Transverse colon (tissue), 4 donors: ENCODE data around the gene KBTBD3. TPM values are rescaled to one million over a fixed set of nuclear protein-coding genes. Genes with fewer than 3 reads are reported as not detected.

Source experiments
- DNase-seq: peaks from one replicate; pipeline ENCODE4 v3.0.0-alpha.2; 2019
- H3K27ac ChIP-seq, 4 donors: fragments of 200-600 bp; sonication (generic); 2 replicates each; pipeline ENCODE4 v1.5.1; 2016 to 2018; ENCODE audit warnings: inconsistent platforms in 4 of 4
- H3K27me3 ChIP-seq: fragments of 200-600 bp; sonication (generic); 2 replicates; pipeline ENCODE4 v1.5.1; 2017; ENCODE audit warnings: inconsistent platforms
- H3K36me3 ChIP-seq, 4 donors: fragments of 200-600 bp; sonication (generic); 2 replicates each; pipeline ENCODE4 v1.5.1; 2017 to 2019; ENCODE audit warnings: inconsistent platforms in 4 of 4
- H3K4me1 ChIP-seq, 4 donors: fragments of 200-600 bp; sonication (generic); 2 replicates each; pipeline ENCODE4 v1.5.1; 2017 to 2020; ENCODE audit warnings: inconsistent platforms in 4 of 4
- H3K4me3 ChIP-seq, 4 donors: fragments of 200-600 bp; sonication (generic); 1 replicate in 1 of 4; 2 replicates in 3 of 4; pipeline versions ENCODE4 v1.5.1 to v1.6.1; 2017 to 2019; ENCODE audit warnings: inconsistent platforms in 4 of 4
- H3K9me3 ChIP-seq, 2 donors: fragments of 200-600 bp; sonication (generic); 2 replicates each; pipeline ENCODE4 v1.5.1; 2017 to 2019; ENCODE audit warnings: inconsistent platforms in 2 of 2
- EP300 ChIP-seq: sonication (generic); formaldehyde crosslinking; IDR thresholded peaks from one replicate; pipeline ENCODE4 v1.6.1; 2017; ENCODE audit warnings: antibody characterized with exemption, low read depth
- POLR2A ChIP-seq: fragments of 450-650 bp; IDR thresholded peaks from one replicate; pipeline ENCODE4 v1.6.1; 2016; ENCODE audit warnings: antibody characterized with exemption, mild to moderate bottlenecking, moderate library complexity
- POLR2AphosphoS5 ChIP-seq, 3 donors: sonication (generic); formaldehyde crosslinking; IDR thresholded peaks; one replicate each; pipeline ENCODE4 v1.6.1; 2016; ENCODE audit warnings: antibody characterized with exemption in 3 of 3
- WGBS, 2 donors: methylation state at CpG; one replicate each; pipeline ENCODE4 v1.1.5; 2018; ENCODE audit warnings: low coverage in 1 of 2; 5-methylcytosine and 5-hydroxymethylcytosine counted together
- in situ Hi-C, 4 donors: fragments of 200-750 bp; cut with MboI; loops; one replicate each; pipeline versions ENCODE4 v1.15.0 to v1.15.1; 2017; ENCODE audit warnings: low sequenced_read_pairs in 3 of 4, low pct_ligation_motif_present in 1 of 4, low pct_unique_long_range_greater_than_20kb in 1 of 4
- intact Hi-C: fragments of 100-400 bp; cut with DNase I; formaldehyde crosslinking; loops from one replicate; pipeline ENCODE4 v1.15.1; 2023; ENCODE audit warnings: low total_unique reads
- total RNA-seq, 4 donors: library from RNA; depleted of rRNA; stranded (reverse); fragments of >200 nt; gene quantifications; one replicate each; pipeline ENCODE4 v1.1.0, GENCODE V29; 2016
- TF ChIP-seq, protein P1 (sequence below), 5 experiments: fragments of 200-600 bp in 3 of 5; fragments of 450-650 bp in 2 of 5; sonication (generic) in 3 of 5; IDR thresholded peaks; 1 replicate in 2 of 5; 2 replicates in 3 of 5; pipeline ENCODE4 v1.5.1; 2016 to 2017; ENCODE audit warnings: antibody characterized with exemption in 5 of 5, inconsistent platforms in 3 of 5, mild to moderate bottlenecking in 2 of 5, moderate library complexity in 1 of 5

The KBTBD3 gene
- total RNA-seq, 4 donors from 2014 or later = 3.6 to 10.5 (median 7.9) TPM

DNA sequence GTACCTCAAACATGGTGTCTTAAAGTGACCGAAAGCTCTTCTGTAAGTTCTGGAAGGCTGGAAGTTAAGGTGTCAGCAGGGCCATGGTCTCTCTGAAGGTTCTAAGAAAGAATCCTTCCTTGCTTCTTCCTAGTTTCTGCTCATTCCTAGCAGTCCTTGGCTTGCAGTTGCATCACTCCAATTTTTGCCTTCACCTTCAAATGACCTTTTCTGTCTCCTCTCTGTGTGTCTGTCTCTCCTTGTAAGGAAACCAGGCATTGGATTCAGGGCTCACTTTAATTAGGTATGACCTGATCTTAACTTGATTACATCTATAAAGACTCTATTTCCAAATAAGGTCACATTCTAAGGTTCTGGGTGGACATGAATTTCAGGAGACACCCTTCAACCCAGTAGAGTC, 9.0 kb upstream of the KBTBD3 start:
- no peak for DNase-seq
- 92 to 100% methylated on average over 1 of the region's 1 CpG for WGBS, 2 donors
- H3K27me3 ChIP-seq = no peaks in the 10 kb centered on the region
- H3K36me3 ChIP-seq = peaks cover 0 to 16% (median 0%) of the 10 kb centered on the region in 4 donors
- TF ChIP-seq POLR2AphosphoS5 (IDR thresholded peaks at IDR 0.05) (no peak), POLR2A (no peak), EP300 (no peak)
- TF ChIP-seq, protein P1, sequence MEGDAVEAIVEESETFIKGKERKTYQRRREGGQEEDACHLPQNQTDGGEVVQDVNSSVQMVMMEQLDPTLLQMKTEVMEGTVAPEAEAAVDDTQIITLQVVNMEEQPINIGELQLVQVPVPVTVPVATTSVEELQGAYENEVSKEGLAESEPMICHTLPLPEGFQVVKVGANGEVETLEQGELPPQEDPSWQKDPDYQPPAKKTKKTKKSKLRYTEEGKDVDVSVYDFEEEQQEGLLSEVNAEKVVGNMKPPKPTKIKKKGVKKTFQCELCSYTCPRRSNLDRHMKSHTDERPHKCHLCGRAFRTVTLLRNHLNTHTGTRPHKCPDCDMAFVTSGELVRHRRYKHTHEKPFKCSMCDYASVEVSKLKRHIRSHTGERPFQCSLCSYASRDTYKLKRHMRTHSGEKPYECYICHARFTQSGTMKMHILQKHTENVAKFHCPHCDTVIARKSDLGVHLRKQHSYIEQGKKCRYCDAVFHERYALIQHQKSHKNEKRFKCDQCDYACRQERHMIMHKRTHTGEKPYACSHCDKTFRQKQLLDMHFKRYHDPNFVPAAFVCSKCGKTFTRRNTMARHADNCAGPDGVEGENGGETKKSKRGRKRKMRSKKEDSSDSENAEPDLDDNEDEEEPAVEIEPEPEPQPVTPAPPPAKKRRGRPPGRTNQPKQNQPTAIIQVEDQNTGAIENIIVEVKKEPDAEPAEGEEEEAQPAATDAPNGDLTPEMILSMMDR (IDR thresholded peaks at IDR 0.05) = no peak
- H3K4me1 ChIP-seq = peaks cover 0 to 58% (median 8%) of the 10 kb centered on the region in 4 donors
- in situ Hi-C loops = no loop called here
- intact Hi-C loops = no loop called here
- H3K4me3 ChIP-seq = no peak overlapping the region
- H3K27ac ChIP-seq = no peak overlapping the region
- H3K9me3 ChIP-seq = no peaks in the 10 kb centered on the region

GRCh38 chr11:106082096-106082495, 4.9 kb upstream of the KBTBD3 start:
- H3K27me3 ChIP-seq = no peaks in the 10 kb centered on the region
- peaks cover 0 to 61% (median 16%) of the 10 kb centered on the region in 4 donors for H3K4me1 ChIP-seq
- no peak overlapping the region for H3K27ac ChIP-seq
- TF ChIP-seq POLR2A = no peak
- no peak for TF ChIP-seq POLR2AphosphoS5 (IDR thresholded peaks at IDR 0.05)
- no peak for TF ChIP-seq EP300
- TF ChIP-seq, protein P1 (IDR thresholded peaks at IDR 0.05) = no peak
- peaks cover 0 to 22% (median 1%) of the 10 kb centered on the region in 4 donors for H3K36me3 ChIP-seq
- no peak overlapping the region for H3K4me3 ChIP-seq
- intact Hi-C loops (no loop called here), in situ Hi-C loops (no loop called here)
- no peak for DNase-seq
- no peaks in the 10 kb centered on the region for H3K9me3 ChIP-seq

DNA sequence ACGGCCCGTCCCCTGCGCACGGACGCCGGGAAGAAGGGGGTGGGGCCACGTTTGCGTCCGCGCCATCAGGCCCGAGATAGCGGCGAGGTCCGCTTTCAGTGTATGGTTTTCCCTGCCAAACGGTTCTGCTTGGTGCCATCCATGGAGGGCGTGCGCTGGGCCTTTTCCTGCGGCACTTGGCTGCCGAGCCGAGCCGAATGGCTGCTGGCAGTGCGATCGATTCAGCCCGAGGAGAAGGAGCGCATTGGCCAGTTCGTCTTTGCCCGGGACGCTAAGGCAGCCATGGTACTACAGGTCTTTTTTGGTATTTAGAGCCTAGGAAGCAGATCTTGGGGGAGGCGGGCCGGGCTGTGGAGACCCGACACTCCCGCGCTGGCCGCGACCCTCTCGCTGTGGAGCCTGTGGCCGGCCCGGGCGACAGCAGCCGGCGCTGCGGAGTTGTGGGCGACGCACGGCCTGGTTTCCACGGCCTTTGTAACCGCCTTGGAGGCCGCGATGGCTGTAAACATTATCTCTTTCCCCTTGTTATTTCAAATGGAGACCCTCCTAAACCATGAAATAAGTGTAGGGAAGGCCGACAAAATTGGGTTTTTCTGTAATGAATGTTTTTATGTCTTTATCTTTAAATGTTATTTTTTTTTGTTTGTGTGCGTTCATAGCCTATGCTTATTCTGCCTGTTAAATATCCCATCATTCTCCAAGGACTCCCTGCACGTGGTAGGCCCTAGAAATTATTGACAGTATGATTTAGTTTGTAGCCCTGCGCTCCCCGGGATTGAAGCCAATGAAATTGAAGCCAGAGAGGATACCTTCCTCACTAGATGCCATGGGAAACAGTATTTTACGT, 685 bp upstream of the KBTBD3 start, which contains the start of gene AASDHPPT:
AASDHPPT (plus strand) TSS at position 54 of the 847 bp plus-strand sequence; CDS start at position 103, 49 bp downstream.
- H3K27ac ChIP-seq = peak within 1 kb of the TSS; percentile 89 to 98 (median 94)
- intact Hi-C loops = no loop called here

More for the DNA sequence above, 685 bp upstream of the KBTBD3 start, which contains the start of gene AASDHPPT:
- TF ChIP-seq POLR2A (peak; percentile 28), EP300 (no peak), POLR2AphosphoS5 (IDR thresholded peaks at IDR 0.05) (peak in 1 of 3 donors; percentile 74)
- TF ChIP-seq, protein P1 (IDR thresholded peaks at IDR 0.05) = no peak
- Histone ChIP-seq H3K4me3 (peak within 1 kb of the TSS; percentile 59 to 91 (median 70)), H3K27me3 (no peaks in the 10 kb centered on the region), H3K4me1 (peaks cover 0 to 54% (median 20%) of the 10 kb centered on the region in 4 donors), H3K36me3 (peaks cover 0 to 20% (median 1%) of the 10 kb centered on the region in 4 donors), H3K9me3 (no peaks in the 10 kb centered on the region)
- DNase-seq = no peak
- 1% methylated on average over 10 to 43 of the region's 55 CpGs for WGBS, 2 donors
- in situ Hi-C loops = no loop called here
